VCaP (cell line): ENCODE data around the gene TIMM50.

Experiments used
- H3K27ac ChIP-seq: fragments of 450-650 bp; 2 replicates; pipeline ENCODE4 v1.5.1; 2017
- TF ChIP-seq, protein P1 (sequence below): fragments of 450-650 bp; conservative IDR thresholded peaks from 2 replicates; pipeline ENCODE4 v1.5.1; 2017; ENCODE audit warnings: mild to moderate bottlenecking, moderate library complexity

TIMM50 gene

GRCh38 chr19:39483141-39483540 lies 2.5 kb downstream of the TIMM50 start:
- TF ChIP-seq, protein P1, sequence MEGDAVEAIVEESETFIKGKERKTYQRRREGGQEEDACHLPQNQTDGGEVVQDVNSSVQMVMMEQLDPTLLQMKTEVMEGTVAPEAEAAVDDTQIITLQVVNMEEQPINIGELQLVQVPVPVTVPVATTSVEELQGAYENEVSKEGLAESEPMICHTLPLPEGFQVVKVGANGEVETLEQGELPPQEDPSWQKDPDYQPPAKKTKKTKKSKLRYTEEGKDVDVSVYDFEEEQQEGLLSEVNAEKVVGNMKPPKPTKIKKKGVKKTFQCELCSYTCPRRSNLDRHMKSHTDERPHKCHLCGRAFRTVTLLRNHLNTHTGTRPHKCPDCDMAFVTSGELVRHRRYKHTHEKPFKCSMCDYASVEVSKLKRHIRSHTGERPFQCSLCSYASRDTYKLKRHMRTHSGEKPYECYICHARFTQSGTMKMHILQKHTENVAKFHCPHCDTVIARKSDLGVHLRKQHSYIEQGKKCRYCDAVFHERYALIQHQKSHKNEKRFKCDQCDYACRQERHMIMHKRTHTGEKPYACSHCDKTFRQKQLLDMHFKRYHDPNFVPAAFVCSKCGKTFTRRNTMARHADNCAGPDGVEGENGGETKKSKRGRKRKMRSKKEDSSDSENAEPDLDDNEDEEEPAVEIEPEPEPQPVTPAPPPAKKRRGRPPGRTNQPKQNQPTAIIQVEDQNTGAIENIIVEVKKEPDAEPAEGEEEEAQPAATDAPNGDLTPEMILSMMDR: no peak
- H3K27ac ChIP-seq: no peak overlapping the region

- H3K27ac ChIP-seq: no peak overlapping the region
- TF ChIP-seq, protein P1: no peak
Measured at GRCh38 chr19:39489756-39490155, 9.1 kb downstream of the TIMM50 start.

- TF ChIP-seq, protein P1: no peak
- no peak overlapping the region for H3K27ac ChIP-seq
Measured at GRCh38 chr19:39492225-39492624, 11.6 kb downstream of the TIMM50 start.

GRCh38 chr19:39492788-39493187 lies 12.2 kb downstream of the TIMM50 start:
- H3K27ac ChIP-seq: no peak overlapping the region
- TF ChIP-seq, protein P1: no peak

GRCh38 chr19:39494661-39495060 lies 14.0 kb downstream of the TIMM50 start:
- H3K27ac ChIP-seq: no peak overlapping the region
- TF ChIP-seq, protein P1: no peak

DNA sequence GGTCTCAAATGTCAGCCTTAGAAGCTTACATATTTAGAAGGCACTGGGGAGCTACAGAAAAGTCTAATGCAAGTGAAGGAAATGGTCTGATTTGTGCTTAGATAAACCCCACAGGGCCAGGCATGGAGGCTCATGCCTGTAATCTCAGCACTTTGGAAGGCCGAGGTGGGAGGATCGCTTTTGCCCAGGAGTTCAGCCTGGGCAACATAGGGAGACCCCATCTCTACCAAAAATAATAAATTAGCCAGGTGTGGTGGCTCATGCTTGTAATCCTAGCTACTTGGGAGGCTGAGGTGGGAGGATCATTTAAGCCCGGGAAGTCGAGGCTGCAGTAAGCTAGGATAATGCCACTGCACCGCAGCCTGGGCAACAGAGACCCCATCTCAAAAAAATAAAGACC lies 15.4 kb downstream of the TIMM50 start:
- no peak overlapping the region for H3K27ac ChIP-seq
- TF ChIP-seq, protein P1: no peak

DNA sequence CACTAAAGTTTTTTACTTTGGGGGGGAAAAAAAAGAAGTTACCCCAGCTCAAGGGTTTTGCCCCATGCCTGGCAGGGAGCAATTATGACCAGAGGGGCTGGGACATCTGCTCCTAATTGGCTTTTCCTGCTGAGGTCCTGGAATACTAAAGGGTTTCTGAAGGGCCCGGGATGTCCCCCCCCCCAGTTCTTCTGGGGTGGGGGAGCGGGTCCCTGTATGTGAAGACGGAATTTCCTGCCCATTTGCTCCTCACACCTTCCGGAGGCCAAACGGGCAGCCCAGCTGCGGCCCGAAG lies 17.0 kb downstream of the TIMM50 start:
- TF ChIP-seq, protein P1: no peak
- peak overlapping the region; percentile 24 for H3K27ac ChIP-seq
